GM19099 (cell line): ENCODE results near the gene QRFP.

Source experiments
- POLR2A ChIP-seq: IDR thresholded peaks from 3 replicates; pipeline ENCODE4 v1.6.1; 2011; ENCODE audit warnings: low read depth; ENCODE audit not compliant: insufficient read length; ENCODE audit errors: extremely low read depth

Gene QRFP

GRCh38 chr9:130849356-130849755 is 47.3 kb downstream of the QRFP start:
- TF ChIP-seq POLR2A: no peak

GRCh38 chr9:130847306-130848217 is 49.0 kb downstream of the QRFP start:
- TF ChIP-seq POLR2A: no peak

- TF ChIP-seq POLR2A: no peak
Observed at GRCh38 chr9:130846487-130847305, 49.9 kb downstream of the QRFP start.

GRCh38 chr9:130845901-130846481 is 50.6 kb downstream of the QRFP start:
- no peak for TF ChIP-seq POLR2A

GRCh38 chr9:130845254-130845653 is 51.4 kb downstream of the QRFP start:
- no peak for TF ChIP-seq POLR2A

- no peak for TF ChIP-seq POLR2A
Observed at GRCh38 chr9:130844044-130844451, 52.6 kb downstream of the QRFP start.

GRCh38 chr9:130843049-130843908 is 53.3 kb downstream of the QRFP start:
- no peak for TF ChIP-seq POLR2A
